Activated naive CD8-positive, alpha-beta T cell treated with anti-CD3 and anti-CD28 coated beads, Interleukin-2, amount 10 ng/mL, durations not matched to agents 7 days and 5 days (primary cell): Measurements from ENCODE around the gene PRKAG2. TPM values are rescaled to one million over a fixed set of nuclear protein-coding genes. Genes with fewer than 3 reads are reported as not detected.

ENCODE experiments used
- ATAC-seq: fragments of 150-1000 bp; cut with Tn5 transposase; one replicate; pipeline ENCODE4 v1.10.0; 2021; ENCODE audit warnings: low read depth, moderate library complexity
- POLR2A ChIA-PET: fragments of 350-600 bp; sonication (Branson Sonifier 250); formaldehyde crosslinking; loops from one replicate; lab custom pipeline; 2021; ENCODE audit warnings: antibody characterized with exemption; lab: Charles Lee
- DNase-seq: peaks from one replicate; pipeline ENCODE4 v3.0.0; 2021
- H3K27ac Mint-ChIP-seq: one replicate; pipeline ENCODE4 v1.8.0; 2022; ENCODE audit warnings: mild to moderate bottlenecking, mixed read lengths
- H3K27me3 Mint-ChIP-seq: one replicate; pipeline ENCODE4 v1.8.0; 2022; ENCODE audit warnings: mild to moderate bottlenecking, moderate library complexity, mixed read lengths
- H3K36me3 Mint-ChIP-seq: one replicate; pipeline ENCODE4 v1.8.0; 2021; ENCODE audit warnings: mild to moderate bottlenecking, mixed read lengths
- H3K4me1 Mint-ChIP-seq: one replicate; pipeline ENCODE4 v1.8.0; 2021; ENCODE audit warnings: mixed read lengths
- H3K4me3 Mint-ChIP-seq: one replicate; pipeline ENCODE4 v1.8.0; 2022; ENCODE audit warnings: mild to moderate bottlenecking, moderate library complexity, mixed read lengths
- H3K9me3 Mint-ChIP-seq: one replicate; pipeline ENCODE4 v1.8.0; 2021; ENCODE audit warnings: mixed read lengths
- total RNA-seq, 2 experiments: library from RNA; stranded (reverse); gene quantifications; one replicate each; pipeline ENCODE4 v1.2.3, GENCODE V29; 2021

Gene PRKAG2
- total RNA-seq, 2 experiments from 2014 or later, result 29.0 to 38.9 TPM

- no peak overlapping the region for H3K4me3 Mint-ChIP-seq
- no peak overlapping the region for H3K27ac Mint-ChIP-seq
- H3K4me1 Mint-ChIP-seq, result peaks cover 2% of the 10 kb centered on the region
- H3K27me3 Mint-ChIP-seq, result no peaks in the 10 kb centered on the region
- no peak for ATAC-seq
- POLR2A ChIA-PET, result no interaction called here
- no peaks in the 10 kb centered on the region for H3K9me3 Mint-ChIP-seq
- H3K36me3 Mint-ChIP-seq, result no peaks in the 10 kb centered on the region
- DNase-seq, result no peak
Observed at GRCh38 chr7:151810441-151811232, 66.3 kb downstream of the PRKAG2 start.

DNA sequence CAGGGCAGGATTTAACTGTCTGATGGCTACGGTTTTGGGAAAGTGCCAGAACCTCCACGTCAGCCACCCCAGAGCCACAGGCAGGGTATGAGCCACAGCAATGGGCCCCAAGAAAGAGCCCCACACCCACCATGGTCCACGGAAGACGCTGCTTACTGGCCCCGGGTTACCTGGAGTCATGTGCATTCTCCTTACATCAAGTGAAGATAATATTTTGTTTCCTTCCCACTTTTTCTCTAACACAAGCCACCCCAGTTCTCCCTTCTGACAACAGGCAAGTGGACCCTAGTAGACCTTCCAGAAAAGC is 67.1 kb downstream of the PRKAG2 start:
- POLR2A ChIA-PET, result no interaction called here
- no peaks in the 10 kb centered on the region for H3K27me3 Mint-ChIP-seq
- ATAC-seq (no peak), DNase-seq (no peak)
- no peaks in the 10 kb centered on the region for H3K36me3 Mint-ChIP-seq
- H3K27ac Mint-ChIP-seq, result no peak overlapping the region
- no peak overlapping the region for H3K4me3 Mint-ChIP-seq
- peaks cover 2% of the 10 kb centered on the region for H3K4me1 Mint-ChIP-seq
- H3K9me3 Mint-ChIP-seq, result no peaks in the 10 kb centered on the region

GRCh38 chr7:151809146-151809863 is 67.6 kb downstream of the PRKAG2 start:
- DNase-seq, result no peak
- ATAC-seq, result no peak
- POLR2A ChIA-PET, result no interaction called here

DNA sequence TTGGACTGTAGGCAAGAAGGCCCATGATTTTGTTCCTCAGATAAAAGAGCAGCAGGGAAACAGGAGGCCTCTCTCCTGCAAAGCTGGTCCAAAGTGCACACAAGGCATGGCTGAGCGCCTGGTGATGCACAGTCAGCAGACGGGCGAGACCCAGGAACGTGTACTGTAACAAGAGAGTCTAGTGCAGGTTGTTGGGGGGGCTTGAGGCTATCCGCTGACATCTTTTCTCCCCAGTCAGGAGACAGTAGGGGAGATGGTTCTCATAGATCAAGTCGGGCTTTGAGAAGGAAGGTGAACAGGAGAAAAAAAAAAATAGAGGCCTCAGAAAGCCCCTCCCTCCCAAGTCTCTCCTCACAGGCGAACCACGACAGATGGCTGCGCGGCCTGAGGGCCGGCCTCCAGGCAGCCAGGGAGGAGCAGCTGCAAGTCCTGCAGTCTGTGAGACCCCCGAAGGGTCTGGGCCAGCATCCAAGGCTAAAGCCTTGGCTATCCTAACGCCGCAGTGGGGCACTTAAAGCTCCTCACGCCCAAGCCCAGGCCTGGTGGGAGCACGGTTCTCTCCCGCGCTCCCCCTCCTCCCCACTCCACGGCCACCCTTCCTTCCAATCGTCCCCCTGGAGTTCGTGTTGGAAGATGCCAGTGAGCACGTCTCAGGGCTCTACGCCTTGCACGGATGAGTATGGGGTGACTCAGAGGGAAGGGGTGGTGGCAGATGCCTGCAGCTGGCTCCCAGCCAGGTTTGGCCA is 68.3 kb downstream of the PRKAG2 start:
- Mint-ChIP-seq H3K36me3 (no peaks in the 10 kb centered on the region), H3K27ac (no peak overlapping the region), H3K4me1 (peaks cover 2% of the 10 kb centered on the region), H3K27me3 (no peaks in the 10 kb centered on the region), H3K4me3 (no peak overlapping the region), H3K9me3 (no peaks in the 10 kb centered on the region)
- ATAC-seq (no peak), DNase-seq (no peak)
- POLR2A ChIA-PET, result no interaction called here

More at GRCh38 chr7:151809146-151809863, 67.6 kb downstream of the PRKAG2 start:
- Mint-ChIP-seq H3K27ac (no peak overlapping the region), H3K36me3 (no peaks in the 10 kb centered on the region), H3K9me3 (no peaks in the 10 kb centered on the region), H3K4me1 (peaks cover 2% of the 10 kb centered on the region), H3K27me3 (no peaks in the 10 kb centered on the region), H3K4me3 (no peak overlapping the region)

DNA sequence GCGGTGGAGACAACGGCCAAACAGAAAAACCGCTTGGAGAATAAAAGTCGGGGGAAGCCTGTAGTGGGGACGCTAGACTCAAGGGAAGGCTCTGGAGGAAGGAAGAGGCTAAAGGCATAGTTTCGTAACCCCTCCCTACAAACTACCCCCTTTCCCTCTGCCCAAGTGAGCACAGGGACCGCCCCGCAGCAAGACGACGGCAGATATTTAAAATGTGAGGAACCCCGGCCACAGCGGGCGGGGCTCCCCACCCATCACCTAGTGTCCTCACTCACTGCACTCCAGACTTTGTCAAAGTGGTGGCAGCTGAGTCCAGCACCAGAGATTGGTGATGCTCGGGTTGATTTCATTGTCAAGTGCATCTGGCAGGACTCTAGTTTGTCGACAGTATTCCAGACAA is 69.1 kb downstream of the PRKAG2 start:
- Mint-ChIP-seq H3K4me1 (no peaks in the 10 kb centered on the region), H3K36me3 (no peaks in the 10 kb centered on the region), H3K27me3 (no peaks in the 10 kb centered on the region), H3K27ac (no peak overlapping the region), H3K9me3 (no peaks in the 10 kb centered on the region), H3K4me3 (no peak overlapping the region)
- DNase-seq, result no peak
- no peak for ATAC-seq
- POLR2A ChIA-PET, result no interaction called here

- no peaks in the 10 kb centered on the region for H3K27me3 Mint-ChIP-seq
- ATAC-seq (no peak), DNase-seq (no peak)
- no peaks in the 10 kb centered on the region for H3K4me1 Mint-ChIP-seq
- H3K27ac Mint-ChIP-seq, result no peak overlapping the region
- H3K36me3 Mint-ChIP-seq, result no peaks in the 10 kb centered on the region
- POLR2A ChIA-PET, result no interaction called here
- no peak overlapping the region for H3K4me3 Mint-ChIP-seq
- no peaks in the 10 kb centered on the region for H3K9me3 Mint-ChIP-seq
Observed at GRCh38 chr7:151806952-151807775, 69.8 kb downstream of the PRKAG2 start.

DNA sequence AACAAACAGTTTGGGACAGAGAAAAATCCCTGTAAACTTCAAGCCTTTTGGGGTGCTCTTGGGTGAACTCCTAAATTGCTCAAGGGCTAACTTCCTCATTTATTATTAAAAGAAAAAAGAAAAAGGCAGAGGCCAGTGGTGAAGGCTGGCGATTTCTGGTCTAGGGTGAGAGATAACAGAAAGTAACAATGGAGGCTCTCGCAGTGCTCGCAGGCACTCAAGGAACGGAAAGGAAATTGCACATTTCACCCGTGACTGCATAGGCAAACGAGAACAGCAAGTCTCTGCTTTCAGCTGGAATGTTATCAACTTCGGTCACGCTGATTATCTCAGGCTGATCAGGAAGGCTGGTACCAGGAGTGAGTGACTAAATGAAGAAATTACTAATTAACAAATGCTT is 70.7 kb downstream of the PRKAG2 start:
- no peaks in the 10 kb centered on the region for H3K36me3 Mint-ChIP-seq
- POLR2A ChIA-PET, result no interaction called here
- no peaks in the 10 kb centered on the region for H3K4me1 Mint-ChIP-seq
- no peak overlapping the region for H3K4me3 Mint-ChIP-seq
- ATAC-seq (no peak), DNase-seq (no peak)
- no peak overlapping the region for H3K27ac Mint-ChIP-seq
- H3K27me3 Mint-ChIP-seq, result no peaks in the 10 kb centered on the region
- H3K9me3 Mint-ChIP-seq, result no peaks in the 10 kb centered on the region

DNA sequence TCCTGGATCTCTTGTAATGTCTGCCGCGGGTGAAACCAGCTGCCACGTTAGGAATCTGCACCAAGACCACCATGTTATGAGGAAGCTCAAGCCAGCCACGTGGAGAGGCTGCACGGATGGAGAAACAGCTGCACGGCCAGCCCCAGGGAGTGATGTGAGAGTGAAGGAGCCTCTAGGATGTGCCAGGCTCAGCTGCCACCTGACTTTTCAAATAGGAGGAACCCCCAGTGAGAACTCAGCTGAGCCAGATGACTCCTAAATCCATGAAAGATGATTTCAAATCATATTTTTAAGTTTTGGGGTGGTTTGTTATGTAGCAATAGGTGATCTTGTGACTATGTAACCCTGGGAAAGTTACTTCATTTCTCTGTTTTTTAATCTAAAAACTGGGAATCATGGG is 71.7 kb downstream of the PRKAG2 start:
- Mint-ChIP-seq H3K4me1 (no peaks in the 10 kb centered on the region), H3K4me3 (no peak overlapping the region), H3K9me3 (no peaks in the 10 kb centered on the region), H3K27me3 (no peaks in the 10 kb centered on the region), H3K36me3 (no peaks in the 10 kb centered on the region), H3K27ac (no peak overlapping the region)
- ATAC-seq, result no peak
- POLR2A ChIA-PET, result no interaction called here
- no peak for DNase-seq

DNA sequence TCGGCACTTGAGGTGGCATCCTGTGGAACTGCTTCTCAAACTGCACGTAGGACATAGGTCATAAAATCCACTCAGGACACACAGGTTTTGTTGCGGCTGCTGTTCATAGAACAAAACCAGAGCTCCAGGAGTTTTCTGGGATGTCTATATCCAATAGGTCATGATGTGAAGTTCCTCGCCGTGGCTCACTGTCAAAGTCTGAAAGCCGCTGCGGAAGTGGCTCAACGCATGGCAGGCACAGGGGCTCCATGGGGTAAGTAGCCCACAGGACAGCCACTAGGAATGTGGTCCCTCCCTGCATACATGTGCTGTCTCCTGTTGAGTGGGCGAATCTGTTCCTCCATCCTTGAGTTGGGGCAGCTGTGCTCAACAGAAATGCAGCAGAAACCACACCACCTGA is 72.2 kb downstream of the PRKAG2 start:
- H3K4me3 Mint-ChIP-seq, result no peak overlapping the region
- POLR2A ChIA-PET, result no interaction called here
- ATAC-seq (no peak), DNase-seq (no peak)
- no peaks in the 10 kb centered on the region for H3K9me3 Mint-ChIP-seq
- no peaks in the 10 kb centered on the region for H3K4me1 Mint-ChIP-seq
- H3K27ac Mint-ChIP-seq, result no peak overlapping the region
- H3K27me3 Mint-ChIP-seq, result no peaks in the 10 kb centered on the region
- no peaks in the 10 kb centered on the region for H3K36me3 Mint-ChIP-seq

- Mint-ChIP-seq H3K27ac (no peak overlapping the region), H3K27me3 (no peaks in the 10 kb centered on the region), H3K9me3 (no peaks in the 10 kb centered on the region), H3K36me3 (no peaks in the 10 kb centered on the region), H3K4me3 (no peak overlapping the region), H3K4me1 (no peaks in the 10 kb centered on the region)
- ATAC-seq (no peak), DNase-seq (no peak)
- POLR2A ChIA-PET, result interaction anchor here (0.7 kb wide), 1 partner anchor 67 kb away, joined by 3 read pairs; no protein-coding TSS in a partner anchor
Observed at GRCh38 chr7:151803841-151804240, 73.1 kb downstream of the PRKAG2 start.

- Mint-ChIP-seq H3K4me3 (no peak overlapping the region), H3K4me1 (no peaks in the 10 kb centered on the region), H3K9me3 (no peaks in the 10 kb centered on the region), H3K27ac (no peak overlapping the region), H3K27me3 (no peaks in the 10 kb centered on the region), H3K36me3 (no peaks in the 10 kb centered on the region)
- DNase-seq, result no peak
- ATAC-seq, result no peak
- POLR2A ChIA-PET, result no interaction called here
Observed at GRCh38 chr7:151802469-151802846, 74.5 kb downstream of the PRKAG2 start.

- Mint-ChIP-seq H3K36me3 (no peaks in the 10 kb centered on the region), H3K9me3 (no peaks in the 10 kb centered on the region), H3K27me3 (no peaks in the 10 kb centered on the region), H3K27ac (no peak overlapping the region), H3K4me1 (no peaks in the 10 kb centered on the region), H3K4me3 (no peak overlapping the region)
- no peak for ATAC-seq
- DNase-seq, result no peak
- POLR2A ChIA-PET, result no interaction called here
Observed at GRCh38 chr7:151801782-151802468, 75.0 kb downstream of the PRKAG2 start.

GRCh38 chr7:151801291-151801690 is 75.6 kb downstream of the PRKAG2 start:
- Mint-ChIP-seq H3K4me1 (no peaks in the 10 kb centered on the region), H3K9me3 (no peaks in the 10 kb centered on the region), H3K27ac (no peak overlapping the region), H3K4me3 (no peak overlapping the region), H3K27me3 (no peaks in the 10 kb centered on the region), H3K36me3 (no peaks in the 10 kb centered on the region)
- POLR2A ChIA-PET, result no interaction called here
- DNase-seq, result no peak
- ATAC-seq, result no peak
